KBM-7 (cell line): ENCODE measurements around the gene TMC6.

Experiments
- DNase-seq: peaks from one replicate; pipeline ENCODE4 v3.0.0-alpha.2; 2015
- in situ Hi-C: fragments of 300-500 bp; cut with MboI; formaldehyde crosslinking; loops from 2 replicates; pipeline ENCODE4 v1.14.3; 2020; ENCODE audit warnings: low sequenced_read_pairs, low pct_unique_long_range_greater_than_20kb, mixed read lengths

Gene TMC6

DNA sequence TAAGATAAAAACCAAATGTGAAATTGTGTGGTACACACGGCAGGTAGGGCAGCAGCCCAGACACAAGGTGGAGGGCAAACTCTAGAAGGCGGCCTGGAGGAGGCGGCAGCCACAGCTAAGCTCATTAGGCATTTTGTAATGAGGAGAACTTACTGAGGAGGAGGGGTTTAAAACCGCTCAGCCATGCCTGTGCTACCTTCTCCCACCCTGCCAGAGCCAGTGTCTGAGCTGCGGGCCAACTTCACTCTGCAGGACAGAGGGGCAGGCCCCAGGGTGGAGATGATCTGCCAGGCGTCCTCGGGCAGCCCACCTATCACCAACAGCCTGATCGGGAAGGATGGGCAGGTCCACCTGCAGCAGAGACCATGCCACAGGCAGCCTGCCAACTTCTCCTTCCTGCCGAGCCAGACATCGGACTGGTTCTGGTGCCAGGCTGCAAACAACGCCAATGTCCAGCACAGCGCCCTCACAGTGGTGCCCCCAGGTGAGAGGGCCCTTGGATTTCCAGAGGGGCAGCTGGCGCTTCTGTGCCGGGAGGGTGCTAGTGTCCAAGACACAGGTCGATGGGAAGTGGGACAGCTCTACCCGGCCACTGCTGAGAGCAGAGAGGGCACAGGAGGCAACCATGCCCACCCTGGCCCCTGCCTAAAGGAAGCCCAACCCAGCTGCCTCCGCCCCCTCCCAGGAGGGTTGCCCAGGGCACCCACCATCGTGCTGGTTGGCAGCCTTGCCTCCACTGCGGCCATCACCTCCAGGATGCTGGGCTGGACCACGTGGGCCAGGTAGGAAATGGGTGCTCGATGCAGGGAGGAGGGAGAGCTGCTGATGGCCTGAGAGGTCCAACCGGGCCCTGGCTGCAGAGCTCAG, 35.6 kb upstream of the TMC6 start:
- in situ Hi-C loops: no loop called here
- no peak for DNase-seq

DNA sequence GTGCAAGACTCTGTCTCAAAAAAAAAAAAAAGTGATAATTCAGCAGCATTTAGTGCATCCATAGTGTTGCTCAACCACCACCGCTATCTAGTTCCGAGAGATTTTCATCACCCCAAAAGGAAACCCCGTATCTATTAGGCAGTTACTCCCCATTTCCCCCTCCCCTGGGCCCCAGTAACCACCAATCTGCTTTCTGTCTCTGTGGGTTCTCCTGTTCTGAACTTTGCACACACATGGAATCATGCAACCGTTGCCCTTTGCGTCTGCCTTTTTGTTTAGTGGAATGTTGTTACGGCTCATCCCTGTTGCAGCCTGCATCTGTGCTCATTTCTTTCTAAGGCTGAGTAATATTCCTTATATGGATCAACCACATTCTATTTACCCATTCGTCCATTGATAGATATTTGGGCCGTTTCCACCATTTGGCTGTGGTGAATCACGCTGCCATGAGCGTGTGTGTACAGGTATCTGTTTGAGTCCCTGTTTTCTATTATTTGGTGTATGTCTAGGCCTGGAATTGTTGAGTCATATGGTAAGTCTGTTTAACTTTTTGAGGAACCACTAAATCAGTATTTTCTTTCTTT, 31.1 kb upstream of the TMC6 start:
- in situ Hi-C loops: no loop called here

DNA sequence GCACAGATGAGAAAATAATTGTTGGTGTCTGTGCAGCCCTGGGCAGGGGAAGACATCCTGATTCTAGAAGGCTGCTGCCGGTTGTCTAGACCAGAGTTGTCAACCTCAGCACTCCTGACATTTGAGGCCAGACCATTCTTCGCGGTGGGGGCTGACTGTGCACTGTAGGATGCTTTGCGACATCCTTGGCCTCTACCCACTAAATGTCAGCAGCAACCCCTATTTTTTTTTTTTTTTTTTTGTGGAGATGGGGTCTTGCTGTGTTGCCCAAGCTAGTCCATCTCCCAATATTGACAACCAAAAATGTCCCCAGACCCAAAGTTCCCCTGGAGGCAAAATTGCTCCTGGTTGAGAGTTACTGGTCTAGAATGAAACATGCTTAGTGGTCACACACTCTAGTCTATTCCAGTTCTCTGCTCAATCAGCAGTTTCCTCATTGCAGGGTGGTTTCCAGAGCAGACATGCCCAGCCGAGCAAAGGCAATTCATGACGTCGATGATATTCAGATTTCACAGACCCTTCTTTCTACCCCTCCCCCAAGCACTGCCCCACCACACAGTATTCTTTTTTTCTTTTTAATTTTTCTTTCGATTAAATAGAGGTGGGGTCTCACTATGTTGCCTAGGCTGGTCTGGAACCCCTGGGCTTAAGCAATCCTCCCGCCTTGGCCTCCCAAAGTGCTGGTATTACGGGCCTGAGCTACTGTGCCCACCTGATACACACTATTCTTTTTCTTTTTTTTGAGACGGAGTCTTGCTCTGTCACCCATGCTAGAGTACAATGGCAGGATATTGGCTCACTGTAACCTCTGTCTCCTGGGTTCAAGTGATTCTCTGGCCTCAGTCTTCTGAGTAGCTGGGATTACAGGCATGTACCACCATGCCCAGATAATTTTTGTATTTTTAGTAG, 26.6 kb upstream of the TMC6 start:
- DNase-seq: peak; percentile 77
- in situ Hi-C loops: no loop called here

More for the DNA sequence above, 31.1 kb upstream of the TMC6 start:
- no peak for DNase-seq

DNA sequence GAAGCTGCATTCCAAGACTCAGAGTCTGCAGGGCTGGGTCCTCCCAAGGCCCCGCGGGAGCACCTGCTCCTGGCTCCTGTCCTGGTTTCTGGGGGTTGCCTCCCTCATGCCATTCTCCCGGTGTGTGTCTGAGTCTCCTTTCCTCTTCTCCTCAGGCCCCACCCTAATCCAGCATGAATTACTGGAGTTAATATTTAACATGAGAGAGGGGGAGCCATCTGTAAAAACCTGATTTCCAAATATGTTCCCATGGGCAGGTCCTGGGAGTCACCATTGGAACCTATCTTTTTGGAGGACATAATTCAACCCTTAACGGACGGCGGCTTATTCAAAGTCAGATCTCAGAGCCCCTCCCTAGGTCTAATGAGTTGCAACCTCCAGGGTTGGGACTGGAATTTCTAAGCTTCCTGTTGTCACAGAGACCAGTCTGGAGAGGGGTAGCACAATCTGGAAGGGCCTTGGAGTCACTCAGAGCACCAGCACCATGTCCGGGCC, 23.0 kb upstream of the TMC6 start:
- in situ Hi-C loops: no loop called here
- no peak for DNase-seq

DNA sequence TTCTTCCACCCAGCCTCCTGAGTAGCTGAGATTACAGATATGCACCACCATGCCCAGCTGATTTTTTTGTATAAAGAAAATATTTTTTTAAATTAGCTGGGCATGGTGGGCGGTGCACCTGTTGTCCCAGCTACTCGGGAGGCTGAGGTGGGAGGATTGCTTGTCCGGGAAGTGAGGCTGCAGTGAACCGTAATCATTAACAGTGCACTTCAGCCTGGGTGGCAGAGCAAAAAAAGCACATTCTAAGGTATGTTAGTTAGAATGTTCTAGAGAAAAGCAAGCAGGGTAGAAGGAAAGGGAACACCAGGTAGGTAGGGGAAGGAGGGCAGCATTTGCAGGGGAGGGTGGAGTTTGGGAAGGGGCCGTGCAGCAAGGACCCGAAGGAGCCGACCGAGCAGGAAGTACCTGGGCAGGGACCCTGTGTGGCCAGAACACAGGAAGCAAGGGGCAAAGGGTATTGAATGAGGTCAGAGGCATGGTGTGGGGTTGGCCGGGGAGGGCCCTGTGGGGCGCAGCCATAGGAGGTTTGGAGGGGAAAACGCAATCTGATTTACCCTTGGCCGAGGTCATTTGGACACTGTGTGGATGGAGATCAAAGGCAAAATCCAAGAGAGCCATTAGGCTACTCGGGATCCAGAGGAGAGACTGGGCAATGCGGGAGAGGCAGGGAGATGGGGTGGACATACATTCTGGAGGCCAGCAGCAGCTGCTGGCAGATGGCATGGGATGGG, 19.9 kb upstream of the TMC6 start:
- DNase-seq: no peak
- in situ Hi-C loops: no loop called here

DNA sequence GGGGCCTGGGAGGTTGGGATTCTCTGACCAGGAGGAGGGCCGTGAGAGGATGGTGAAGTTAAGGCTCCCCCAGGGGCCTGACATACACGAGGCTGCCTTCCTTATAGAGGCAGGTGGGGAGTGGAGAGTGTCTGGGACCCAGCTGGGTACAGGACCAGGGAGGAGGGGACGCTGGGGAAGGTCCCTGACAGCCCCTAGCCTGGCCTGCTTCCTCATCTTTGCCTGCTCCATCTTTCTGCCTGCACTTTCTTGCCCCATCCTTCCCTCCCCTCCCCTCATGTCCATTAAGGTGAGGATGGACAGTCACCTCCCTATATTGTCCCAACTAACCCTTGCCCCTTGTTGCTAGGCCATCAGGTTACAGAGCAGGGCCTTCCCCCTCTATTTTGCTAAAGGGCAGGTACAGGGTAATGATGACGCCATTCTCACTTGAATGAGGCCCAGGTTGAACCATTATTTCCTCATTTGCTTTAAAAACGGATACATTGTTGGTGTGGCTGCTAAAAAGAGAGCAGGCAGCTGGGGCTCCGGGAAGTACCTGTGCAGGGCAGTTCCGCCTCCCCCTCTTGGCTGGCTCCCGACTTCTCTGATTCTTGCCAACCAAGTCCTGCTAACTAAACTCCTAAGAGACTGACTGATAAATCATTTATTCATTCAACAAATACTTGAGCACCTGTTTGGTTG, 18.9 kb upstream of the TMC6 start:
- DNase-seq: peak; percentile 43
- in situ Hi-C loops: no loop called here

DNA sequence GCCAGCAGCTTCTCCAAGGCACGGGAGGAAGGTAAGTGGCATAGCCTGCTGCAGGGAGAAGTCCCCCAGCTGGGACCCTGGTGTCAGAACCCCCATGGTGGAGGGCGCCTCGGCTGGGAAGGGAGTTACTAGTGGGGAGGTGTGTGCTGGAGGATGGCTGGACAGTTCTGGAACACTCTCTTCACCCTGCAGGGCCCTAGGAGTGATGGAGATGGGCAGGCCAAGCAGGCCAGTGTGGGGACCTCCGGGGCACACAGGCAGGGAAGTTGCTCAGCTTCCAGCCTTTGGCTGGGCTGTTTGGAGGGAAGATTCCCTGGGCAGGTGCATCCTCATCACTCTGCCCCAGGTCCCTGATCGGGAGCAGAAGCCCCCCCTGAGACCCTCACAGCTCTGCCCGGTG, 18.3 kb upstream of the TMC6 start:
- no peak for DNase-seq
- in situ Hi-C loops: no loop called here

DNA sequence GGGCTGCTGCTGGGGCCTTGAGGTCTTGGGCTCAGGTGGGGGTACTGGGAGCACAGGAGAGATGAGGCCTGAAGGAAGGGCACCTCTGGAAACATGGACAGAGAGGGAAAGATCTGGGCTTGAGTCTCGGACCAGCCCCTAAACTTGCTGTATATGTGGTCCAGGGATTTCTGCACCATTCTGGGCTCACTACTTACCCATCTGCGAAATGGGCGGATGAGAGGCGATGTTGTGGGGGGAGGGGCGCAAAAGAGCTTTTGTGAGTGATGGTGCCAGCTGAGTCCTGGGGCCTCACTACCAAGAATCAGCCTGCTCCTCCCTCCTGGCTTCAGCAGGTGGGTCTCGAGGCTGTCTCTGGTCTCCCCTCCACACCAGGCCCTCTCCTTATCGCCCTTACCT, 17.9 kb upstream of the TMC6 start:
- DNase-seq: no peak
- in situ Hi-C loops: no loop called here

DNA sequence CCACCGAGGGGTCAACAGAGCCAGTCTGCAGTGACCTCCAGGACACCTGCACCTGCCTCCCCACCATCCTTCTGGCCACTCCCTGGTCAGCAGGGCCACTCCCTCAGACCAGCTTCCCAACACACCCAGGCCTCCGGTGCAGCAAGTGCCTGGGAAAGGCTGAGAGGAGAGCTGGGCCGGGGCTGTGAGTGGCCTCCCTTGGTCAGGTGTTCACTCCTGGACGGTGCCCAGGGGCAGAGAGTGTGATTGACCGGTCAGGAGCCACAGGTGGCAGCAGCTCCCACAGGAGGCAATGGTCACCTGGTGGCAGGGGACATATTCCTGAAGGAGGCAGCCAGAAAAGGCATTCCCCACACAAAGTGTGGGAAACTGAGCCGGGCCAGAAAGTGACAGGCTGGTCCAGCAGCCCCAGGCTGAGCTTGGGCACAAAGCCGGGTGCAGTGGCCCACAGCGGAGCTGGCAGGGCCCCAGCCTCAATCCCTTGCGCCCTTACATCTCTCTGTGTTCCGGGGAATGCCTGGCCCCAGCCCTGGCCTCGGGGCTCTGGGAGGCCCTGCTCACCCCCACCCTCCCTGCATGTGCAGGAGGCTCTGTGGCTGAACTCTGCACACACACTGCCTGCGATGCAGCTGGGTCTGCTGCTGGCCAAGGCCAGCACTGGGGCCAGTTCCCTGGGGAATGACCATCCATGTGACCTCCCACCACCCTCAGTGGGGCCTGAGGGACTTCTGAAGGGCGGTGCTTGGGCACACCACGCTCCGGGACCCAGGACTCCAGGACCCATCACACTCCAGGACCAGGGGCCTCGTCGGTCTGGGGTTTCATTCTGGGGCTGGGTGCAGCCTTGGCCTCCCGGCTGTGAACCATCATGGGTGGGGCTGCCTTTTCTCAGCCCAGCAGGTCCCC, 16.4 kb upstream of the TMC6 start:
- no peak for DNase-seq
- in situ Hi-C loops: no loop called here

DNA sequence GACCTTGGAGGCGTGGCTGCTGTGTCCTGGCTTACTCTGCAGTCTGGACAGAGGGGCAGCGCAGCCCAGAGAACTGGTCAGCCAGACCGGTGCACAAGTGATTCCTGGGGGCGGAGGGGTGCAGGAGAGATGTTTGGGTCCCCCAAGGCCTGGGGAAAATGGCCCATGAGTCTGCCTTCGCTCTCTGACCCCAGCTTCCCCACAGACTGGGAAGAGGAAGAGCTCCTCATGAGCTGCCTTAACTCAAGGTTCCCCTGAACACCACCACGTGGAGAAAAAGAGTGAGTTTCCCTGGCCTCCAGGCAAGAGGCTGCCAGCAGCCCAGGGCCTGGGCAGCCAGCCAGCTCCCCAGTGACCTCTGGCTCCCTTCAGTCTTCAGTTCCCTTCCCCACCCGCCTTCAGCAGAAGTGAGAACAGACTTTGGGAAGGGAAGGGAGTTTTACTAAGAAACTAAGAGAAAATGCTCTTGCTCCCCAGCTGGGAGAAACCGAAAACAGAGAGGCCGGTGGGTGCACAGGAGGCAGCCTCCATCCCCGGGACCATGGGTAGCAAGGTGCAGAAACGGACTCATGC, 15.7 kb upstream of the TMC6 start:
- peak; percentile 86 for DNase-seq
- in situ Hi-C loops: no loop called here

DNA sequence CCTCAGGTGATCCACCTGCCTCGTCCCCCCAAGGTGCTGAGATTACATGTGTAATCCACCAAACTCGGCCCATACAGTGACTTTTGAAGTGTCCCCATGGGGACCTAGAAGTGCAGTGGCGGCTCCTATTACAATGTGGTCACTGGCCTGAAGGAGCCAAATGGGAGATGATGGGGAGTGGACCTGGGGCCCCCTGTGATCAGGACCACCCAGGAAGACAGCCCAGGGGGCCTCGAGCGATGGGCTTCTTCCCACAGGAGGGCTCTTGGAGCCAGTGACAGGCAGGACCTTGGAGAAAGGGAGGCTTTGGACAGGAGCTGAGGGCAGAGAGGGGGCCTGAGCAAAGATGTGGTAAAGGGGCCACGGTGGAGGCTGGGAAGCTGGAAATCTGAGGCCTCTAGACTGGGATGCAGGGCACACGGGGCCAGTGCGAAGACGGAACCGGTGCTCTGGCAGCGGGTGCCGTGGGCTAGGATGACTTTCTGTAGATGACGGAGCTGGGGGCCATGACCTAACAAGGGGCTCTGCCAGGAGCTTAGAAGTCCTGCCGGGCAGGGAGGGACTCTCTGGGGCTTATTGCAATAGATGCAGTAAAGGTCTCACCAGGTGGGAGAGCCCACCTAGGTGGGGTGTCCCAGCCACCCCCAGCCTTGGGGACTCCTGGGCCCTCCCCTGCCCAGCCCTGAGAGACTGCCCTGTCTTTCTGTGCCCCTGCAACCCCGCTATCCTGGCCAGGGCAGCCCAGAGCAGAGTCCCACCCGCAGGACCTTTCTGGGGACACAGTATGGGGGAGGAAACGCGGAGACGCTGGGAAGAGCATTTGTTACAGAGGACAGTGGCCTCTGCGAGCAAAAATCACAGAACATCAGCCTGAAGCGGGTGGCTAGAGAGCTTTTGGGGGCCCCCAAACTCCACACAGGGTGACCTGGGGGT, 14.9 kb upstream of the TMC6 start:
- in situ Hi-C loops: no loop called here
- DNase-seq: no peak

DNA sequence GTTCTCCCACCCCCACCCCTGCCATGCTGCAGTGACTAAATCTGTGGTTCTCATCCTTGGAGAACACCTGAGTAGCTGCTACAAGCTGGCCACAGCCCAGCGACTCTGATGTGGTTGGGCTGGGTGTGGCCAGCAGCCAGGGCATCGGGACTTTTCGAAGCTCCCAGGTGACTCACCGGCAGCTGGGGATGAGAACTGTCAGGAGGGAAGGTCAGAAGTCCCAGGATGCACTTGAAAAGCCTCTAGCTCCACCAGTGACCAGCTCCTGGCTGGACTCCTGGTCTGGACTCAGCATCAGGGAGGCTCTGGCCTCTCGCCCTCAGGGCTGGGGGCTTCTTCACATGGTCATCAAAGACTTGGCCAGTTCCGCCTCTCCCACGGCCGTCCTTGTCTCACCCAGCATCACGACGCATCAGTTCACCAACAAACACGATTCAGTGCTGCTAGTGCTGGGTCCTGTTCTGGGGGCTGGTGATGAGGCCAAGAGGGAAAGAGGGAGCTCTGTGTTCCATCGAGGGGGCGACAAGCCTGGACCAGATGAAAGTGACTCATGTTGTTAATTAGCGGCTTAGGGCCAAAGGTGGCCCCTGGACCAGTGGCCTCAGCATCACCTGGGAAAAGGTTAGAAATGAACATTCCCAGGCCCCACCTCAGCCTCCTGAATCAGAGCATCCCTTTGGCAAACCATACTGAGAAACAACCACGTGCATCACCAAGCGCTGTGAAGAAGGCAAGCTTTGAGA, 13.7 kb upstream of the TMC6 start:
- no peak for DNase-seq
- in situ Hi-C loops: no loop called here

DNA sequence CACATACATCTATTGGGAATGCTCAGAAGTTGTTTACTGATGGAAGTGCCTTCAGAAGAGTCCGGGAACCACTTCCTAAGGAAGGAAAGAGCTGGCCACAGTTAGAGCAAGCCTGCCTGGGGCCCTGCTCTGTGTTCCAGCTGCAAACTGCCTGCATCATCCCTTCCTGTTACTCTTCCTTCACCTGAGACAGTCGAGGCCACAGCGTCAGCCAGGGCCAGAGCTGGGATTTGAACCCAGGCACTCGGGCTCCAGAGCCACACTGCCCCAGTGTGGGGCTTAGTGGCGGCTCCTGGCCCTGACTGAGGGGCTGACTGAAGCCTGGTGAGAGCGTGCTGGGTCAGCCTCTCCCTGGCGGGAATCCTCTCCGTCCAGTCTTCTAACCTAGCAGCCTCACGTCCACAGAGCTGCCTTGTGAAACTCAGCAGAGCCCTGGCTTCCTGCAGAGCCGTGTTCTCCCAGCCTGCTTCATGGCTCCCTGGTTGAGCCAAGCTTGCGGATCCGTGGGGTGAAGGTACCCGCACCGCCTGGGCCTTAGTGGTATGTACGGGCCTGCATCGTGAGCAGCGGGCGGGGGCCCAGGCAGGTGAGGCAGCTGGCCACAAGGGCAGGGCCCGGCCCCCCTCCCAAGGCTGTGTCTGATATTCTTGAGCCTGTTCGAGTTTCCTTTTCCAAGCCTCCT, 13.0 kb upstream of the TMC6 start:
- in situ Hi-C loops: no loop called here
- no peak for DNase-seq

DNA sequence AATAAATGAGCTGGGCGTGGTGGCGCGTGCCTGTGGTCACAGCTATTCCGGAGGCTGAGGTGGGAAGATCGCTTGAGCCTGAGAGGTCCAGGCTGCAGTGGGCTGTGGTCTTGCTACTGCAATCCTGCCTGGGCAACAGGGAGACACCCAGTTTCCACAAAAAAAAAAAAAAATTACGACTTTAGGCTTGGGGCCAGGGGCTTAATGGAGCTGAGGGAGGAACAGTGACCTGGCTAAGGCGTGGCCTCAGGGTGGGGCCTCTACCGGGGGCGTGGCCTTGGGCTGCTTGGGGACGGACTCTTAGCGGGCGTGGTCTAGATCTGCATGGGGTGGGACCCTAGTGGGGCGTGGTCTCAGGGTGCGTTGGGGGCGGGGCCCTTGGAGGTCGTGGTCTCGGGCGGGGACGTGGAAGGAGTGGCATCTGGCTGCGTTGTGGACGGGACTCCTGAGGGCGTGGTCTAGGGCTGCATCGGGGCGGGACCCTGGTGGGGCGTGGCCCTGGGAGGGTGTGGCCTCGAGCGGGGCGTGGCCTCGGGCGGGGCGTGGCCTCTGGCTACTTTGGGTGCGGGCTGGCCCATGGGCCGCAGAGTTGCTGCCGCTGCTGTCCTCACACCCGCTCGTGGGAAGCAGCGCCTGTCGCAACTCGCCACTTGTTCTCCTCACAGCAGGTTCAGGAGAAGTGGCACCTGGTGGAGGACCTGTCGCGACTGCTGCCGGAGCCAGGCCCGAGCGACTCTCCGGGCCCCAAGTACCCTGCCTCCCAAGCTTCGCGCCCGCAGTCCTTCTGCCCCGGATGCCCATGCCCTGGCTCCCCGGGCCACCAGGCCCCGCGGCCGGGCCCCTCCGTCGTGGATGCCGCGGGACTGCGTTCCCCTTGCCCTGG, 11.9 kb upstream of the TMC6 start:
- in situ Hi-C loops: no loop called here
- peak; percentile 98 for DNase-seq
